Fibroblast of skin of left biceps (primary cell): Measurements from ENCODE around the gene AP1M2.
"Not testable (repeated sequence)": the region's sequence is repeated elsewhere in the genome, so short reads cannot be mapped to it uniquely, and the experiment has no call there.

Source experiments
- DNase-seq, 2 experiments: peaks; one replicate each; pipeline ENCODE4 v3.0.0-alpha.2; 2013; ENCODE audit warnings: low read depth in 2 of 2

Gene AP1M2

DNA sequence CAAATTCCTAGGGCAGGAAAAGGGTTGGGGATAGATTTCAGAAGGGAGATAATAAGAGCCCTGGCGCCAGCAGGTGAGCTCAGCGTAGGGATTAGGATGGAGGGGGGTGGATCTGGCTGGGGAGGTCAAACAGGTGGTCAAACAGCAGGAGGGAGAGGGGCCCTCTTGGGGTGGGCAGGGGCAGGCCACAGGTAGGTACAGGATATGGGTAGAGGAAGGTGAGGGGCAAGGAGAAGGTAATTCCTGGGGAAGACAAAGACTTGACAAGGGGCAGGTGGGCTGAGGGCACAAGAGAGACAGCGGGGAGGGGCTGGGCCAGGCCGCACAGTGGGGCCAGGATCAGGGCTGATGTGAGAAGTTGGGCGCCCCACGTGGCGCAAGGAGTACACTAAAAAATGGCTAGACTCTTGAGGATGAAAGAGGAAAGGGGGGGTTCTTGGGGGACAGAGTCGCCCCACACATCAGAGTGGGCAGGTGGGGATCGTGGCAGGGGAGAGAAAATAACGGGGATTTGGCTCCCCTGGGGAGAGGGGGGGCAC lies 22.0 kb downstream of the AP1M2 start:
- DNase-seq = peak in 1 of 2 experiments; percentile 15

DNA sequence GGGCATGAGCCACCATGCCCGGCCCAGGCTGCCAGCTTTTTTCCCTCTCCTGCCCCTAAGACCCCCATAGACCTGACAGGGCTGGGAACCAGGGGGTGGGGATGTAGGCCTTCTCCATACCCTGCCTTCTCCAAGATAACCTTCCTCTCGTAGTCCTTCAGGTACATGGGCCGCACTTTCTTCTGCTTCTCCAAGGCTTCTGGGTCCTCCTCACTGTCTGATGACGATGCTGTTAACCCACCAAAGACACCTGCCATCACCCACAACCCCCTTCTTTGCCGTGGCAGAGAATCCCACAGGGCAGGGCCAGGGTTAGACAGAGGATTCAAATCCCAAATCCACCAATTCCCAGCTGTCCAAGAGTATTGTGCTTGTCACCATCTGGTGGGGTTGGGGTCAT lies 24.5 kb downstream of the AP1M2 start:
- DNase-seq = no peak

DNA sequence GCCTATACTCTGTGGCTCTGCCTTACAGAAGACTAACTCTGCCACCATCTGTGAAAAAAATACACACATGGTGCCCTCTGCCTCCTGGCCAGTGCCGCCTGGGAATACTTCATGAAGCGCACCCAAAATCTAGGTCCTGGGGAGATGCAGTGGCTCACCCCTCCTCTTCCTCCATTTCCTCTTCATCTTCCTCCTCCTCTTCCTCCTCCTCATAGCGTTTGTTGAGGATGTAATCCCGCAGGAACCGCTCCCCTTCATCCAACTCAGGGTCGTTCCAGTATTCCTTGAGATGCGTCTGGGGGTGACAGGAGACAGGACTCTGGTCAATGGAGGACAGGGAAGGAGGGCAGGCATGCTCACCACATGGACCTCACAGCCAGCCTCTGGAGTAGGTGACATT lies 27.0 kb downstream of the AP1M2 start:
- no peak for DNase-seq

DNA sequence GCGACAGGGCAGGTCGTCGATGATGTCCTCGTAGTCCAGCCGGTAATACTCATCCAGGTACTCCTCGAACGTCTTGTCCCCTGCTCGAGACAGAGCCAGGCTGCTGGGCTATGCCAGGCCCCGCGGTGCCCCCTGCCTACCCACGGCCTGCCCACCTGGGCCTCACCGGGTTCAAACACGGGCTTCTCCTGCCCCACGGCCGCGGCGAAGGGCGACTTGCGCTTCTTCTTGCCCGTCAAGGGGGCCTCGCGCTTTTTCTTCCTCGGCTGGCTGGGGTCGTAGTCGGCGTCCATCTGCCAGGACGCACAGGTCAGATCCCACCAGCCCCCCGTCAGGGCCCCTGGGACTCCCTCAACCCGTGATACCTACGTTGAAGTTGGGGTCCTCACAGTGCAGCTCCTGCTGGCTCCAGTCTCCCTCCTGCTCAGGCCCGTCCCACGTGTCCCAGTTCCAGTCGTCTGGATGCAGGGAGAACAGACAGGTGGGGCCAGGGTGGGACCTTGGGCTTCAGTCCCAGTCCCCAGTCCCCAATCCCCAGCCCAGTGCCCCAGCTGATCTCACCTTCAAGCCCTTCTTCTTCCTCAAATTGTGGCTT lies 29.4 kb downstream of the AP1M2 start:
- DNase-seq = no peak

DNA sequence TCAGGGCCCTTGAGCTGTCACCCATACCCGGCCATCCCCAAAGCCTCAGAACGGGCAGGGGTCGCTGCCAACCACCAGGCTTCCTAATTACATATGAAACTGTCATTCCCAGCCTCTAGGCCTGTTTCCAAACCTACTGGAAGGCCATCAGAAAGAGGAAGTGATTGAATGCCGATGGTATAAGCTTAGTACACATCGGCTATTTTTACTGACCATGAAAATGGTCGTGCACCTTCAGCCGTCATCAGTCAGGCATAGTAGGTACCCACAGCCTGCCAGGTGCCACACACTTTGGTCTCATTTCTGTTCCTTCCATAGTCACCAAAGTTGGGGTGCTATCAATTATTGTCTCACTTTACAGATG lies 31.5 kb downstream of the AP1M2 start:
- no peak for DNase-seq

DNA sequence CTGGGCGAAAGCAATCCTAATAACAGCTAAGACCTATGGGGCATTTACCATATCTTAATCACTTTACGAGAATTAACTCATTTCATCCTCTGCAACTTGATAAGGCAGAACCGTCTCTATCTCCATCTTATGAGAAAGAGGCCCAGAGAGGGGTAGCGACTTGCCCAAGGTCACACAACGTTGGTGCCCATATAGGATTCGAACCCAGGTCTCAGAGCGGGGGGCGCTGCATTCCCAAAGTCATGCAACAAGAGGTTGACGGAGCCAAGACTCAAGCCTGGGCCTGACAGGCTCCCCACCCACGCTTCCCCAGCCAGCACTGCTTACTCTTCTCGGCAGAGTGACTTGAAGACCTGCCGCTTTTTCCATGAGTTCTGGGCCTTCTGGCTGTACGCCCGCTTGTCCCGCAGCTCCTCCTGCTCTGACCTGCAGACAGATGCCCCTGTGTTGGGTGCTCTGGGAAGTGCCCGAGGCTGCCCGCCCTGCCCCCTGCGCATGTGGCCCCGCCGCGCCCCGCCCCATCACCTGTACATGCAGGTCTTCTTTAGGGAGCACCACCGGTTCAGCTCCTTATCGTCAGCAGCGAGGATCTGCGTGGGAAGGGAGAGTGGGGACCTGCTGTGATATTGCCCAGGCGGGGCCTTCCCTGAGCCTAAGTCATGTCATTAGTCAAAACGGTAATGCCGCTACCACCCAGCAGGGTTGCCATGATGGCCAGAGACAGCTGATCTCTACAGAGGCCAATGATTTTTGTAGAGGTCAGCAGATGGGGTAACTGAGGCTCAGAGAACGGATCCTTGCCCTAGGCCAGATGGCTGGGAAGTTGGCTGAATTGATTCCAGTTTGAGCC lies 32.1 kb downstream of the AP1M2 start:
- no peak for DNase-seq

DNA sequence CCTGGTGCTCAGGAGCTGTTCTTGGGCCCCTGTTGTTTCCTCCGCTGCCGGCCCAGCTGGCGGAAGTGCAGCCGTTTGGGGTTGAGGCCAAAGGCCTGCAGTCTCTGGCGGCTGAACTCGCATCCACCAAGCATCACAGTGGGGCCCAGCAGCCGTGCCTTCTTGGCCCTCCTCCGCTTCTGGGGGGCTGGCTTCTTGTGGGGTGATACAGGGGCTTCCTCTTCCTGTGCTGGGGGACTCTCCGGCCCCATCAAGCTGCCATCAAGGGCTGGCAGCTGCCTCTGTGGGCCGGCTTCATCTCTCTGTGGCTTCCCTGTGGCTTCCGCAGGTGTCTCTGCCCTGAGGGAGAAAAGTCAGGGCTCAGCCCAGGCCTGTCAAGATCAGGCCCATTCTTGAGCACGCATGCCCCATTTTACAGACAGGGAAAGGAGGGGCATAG lies 33.1 kb downstream of the AP1M2 start:
- DNase-seq = no peak

DNA sequence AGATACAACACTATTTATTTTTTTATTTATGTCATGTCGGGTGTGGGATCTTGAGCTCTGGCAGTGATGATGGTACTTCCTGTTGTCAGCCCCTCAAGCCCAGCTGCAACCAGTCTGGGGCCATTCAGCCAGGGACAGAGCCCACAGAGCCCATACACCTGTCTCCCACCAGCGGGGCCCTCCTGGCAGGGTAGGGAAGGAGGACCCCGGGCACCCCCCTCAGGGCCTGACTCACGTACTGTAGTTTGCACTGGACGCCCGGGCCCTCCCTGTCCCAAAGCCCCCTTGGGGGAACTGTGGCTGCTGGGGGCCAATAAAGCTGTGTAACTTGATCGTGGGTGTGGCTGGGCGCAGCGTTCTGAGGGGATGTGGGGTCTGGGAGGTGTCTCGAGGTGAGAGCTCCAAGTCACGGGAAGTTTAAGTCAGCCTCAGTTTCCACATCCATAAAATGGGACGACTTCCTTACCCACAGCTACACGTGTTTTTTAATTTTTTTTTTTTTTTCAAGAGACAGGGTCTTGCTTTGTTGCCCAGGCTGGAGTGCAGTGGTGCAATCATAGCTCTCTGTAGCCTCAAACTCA lies 33.9 kb downstream of the AP1M2 start:
- DNase-seq = no peak

DNA sequence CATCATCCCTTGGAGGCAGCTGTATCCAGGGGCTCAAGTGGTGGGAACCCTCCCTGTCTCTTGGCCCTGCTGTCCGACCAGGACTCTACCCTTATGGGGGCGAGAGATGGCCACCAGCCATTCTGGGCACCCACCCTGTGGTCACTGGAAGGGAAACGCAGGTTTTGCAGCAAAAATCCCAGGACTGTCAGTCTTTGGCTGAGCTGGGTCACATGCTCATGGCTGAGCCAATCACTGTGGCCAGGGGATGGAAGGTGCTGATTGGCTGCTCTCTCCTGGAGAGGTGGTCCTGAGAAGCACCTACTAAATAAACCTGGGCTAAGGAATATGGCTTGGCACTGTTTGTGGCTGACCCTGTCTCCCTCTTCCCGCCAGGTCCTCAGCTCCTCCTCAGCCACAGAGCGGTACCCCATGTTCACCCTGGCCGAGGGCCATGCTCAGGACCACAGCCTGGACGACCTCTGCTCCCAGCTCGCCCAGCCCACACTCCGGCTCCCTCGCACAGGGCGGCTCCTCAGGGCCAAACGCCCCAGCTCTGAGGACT lies 34.5 kb downstream of the AP1M2 start:
- DNase-seq = no peak

DNA sequence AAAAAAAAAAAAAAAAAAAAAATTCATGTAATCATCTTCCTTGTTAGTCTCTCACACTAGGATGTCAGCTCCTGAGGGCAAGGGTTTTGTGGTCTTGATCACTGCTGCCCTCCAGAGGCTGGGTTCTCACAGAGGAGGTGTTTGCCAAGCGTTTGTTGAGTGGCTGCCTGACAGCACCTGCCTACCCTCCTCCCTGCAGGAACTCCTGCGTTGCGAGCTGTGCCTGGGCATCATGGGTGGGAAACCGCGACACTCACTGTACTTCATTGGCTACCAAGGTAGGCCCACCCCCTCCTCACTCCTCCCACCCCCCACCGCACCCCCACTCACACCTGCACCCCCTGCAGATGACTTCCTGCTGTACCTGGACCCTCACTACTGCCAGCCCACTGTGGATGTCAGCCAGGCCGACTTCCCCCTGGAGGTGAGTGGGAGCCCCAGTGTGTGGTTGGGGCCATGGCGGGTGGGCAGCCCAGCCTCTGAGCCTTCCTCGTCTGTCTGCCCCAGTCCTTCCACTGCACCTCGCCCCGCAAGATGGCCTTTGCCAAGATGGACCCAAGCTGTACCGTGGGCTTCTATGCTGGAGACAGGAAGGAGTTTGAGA lies 35.3 kb downstream of the AP1M2 start:
- no peak for DNase-seq

DNA sequence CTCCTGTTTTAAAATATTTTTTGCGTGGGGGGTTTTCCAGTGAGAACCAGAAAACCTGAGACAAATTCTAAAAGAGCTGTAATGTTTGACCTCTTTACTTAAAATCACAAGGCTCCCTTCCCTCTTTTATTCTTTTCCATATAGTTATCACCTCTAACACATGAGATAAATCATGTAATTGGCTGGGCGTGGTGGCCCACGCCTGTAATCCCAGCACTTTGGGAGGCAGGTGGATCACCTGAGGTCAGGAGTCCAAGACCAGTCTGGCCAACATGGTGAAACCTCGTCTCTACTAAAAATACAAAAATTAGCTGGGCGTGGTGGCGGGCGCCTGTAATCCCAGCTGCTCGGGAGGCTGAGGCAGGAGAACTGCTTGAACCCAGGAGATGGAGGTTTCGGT lies 36.1 kb downstream of the AP1M2 start:
- not testable (repeated sequence) for DNase-seq

DNA sequence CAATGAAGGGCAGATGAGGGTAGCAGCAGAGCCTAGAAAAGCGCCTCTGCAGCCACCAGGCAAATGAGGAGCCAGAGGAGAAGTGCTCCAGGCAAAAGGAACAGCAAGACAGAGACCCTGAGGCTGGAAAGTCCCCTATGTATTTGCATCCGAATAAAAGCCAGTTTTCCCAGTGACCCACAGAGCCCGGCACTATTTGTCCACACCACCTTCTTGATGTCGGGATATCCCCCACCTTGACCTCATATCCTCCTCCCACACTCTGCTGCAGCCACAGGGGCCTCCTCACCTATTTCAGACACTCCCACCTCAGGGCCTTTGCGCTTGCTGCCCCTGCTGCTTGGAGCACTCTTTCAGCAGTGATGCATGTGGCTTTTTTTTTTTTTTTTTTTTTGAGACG lies 36.8 kb downstream of the AP1M2 start:
- DNase-seq = no peak

DNA sequence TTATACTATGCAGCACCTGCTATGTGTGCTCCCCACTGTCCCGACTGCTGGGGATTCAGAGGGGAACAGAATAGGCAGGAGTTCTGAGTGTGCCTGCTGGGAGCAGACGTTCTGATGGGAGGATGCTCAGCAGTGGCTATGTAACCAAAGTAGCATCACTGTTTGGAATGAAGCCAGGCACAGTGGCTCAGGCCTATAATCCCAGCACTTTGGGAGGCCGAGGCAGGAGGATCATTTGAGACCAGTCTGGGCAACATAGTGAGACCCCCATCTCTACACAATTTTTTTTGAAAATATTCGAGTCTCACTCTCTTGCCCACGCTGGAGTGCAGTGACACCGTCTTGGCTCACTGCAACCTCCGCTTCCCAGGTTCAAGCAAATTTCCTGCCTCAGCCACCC lies 37.4 kb downstream of the AP1M2 start:
- no peak for DNase-seq

DNA sequence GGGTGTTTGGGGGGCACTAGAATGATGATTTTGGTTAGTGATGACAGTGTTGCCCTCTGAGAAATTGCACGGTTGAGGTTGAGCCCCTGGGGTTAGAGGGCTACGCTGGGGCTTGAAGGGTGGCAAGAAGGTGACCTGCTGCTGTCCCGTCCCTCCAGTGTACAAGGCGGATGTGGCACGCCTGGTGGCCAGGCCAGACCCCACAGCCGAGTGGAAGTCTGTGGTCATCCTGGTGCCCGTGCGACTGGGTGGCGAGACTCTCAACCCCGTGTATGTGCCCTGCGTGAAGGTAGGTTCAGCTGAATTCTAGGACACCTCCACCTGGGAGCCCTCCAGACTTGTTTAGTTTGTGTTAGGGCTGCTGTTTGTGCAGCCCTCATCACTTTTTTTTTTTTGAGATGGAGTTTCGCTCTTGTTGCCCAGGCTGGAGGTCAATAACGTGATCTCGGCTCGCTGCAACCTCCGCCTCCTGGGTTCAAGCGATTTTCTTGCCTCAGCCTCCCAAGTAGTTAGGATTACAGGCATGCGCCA lies 38.3 kb downstream of the AP1M2 start:
- DNase-seq = no peak

DNA sequence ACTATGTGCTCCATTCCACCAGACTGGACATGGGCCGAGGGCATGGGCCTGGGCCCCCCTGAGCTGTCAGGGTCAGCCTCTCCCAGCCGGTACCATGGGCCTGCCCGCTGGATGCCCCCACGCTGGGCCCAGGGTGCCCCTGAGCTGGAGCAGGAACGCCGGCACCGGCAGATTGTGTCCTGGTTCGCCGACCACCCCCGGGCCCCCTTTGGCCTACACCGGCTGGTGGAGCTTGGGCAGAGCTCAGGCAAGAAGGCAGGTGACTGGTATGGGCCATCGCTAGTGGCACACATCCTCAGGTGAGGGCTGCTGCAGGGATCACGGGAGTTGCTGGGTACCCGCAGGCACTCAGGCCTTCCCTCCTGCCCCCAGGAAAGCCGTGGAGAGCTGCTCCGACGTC lies 40.3 kb downstream of the AP1M2 start:
- no peak for DNase-seq

DNA sequence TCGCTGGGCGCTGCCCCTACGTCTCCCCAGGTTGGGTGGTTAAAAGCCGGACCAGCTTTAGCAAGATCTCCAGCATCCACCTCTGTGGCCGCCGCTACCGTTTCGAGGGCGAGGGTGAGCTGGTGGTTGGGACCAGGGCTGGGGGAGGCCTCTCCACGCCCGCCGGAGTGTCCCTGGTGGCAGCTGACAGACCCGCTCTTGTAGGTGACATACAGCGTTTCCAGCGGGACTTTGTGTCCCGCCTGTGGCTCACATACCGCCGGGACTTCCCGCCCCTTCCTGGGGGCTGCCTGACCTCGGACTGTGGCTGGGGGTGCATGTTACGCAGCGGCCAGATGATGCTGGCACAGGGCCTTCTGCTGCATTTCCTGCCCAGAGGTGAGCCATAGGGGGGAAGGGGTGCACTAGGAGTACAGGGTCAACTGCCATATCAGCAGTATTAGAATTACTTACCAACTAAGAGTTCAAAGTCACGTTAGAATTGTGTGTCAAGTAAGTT lies 42.3 kb downstream of the AP1M2 start:
- no peak for DNase-seq

DNA sequence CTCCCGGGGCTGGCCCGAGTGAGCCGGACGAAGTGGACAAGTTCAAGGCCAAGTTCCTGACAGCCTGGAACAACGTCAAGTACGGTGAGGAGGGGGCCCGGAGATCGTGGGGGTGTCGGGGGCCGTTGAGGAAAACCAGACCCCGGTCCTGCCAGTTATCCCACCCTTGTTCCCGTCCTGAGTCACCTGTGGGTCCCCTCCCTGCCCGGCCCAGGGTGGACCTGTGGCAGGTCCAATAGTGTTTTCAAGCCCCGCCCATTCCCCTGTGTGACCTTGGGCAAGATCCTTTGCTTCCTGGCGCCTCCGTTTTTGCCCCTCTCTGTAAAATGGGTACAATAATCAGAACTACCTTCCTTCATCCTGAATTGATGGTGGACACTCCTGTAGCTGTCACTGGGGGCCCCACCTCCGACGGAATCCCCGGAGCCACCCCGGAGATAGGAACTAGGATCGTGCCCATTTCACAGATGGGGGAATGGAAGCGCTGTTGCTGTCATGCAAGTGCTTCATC lies 42.8 kb downstream of the AP1M2 start:
- no peak for DNase-seq

DNA sequence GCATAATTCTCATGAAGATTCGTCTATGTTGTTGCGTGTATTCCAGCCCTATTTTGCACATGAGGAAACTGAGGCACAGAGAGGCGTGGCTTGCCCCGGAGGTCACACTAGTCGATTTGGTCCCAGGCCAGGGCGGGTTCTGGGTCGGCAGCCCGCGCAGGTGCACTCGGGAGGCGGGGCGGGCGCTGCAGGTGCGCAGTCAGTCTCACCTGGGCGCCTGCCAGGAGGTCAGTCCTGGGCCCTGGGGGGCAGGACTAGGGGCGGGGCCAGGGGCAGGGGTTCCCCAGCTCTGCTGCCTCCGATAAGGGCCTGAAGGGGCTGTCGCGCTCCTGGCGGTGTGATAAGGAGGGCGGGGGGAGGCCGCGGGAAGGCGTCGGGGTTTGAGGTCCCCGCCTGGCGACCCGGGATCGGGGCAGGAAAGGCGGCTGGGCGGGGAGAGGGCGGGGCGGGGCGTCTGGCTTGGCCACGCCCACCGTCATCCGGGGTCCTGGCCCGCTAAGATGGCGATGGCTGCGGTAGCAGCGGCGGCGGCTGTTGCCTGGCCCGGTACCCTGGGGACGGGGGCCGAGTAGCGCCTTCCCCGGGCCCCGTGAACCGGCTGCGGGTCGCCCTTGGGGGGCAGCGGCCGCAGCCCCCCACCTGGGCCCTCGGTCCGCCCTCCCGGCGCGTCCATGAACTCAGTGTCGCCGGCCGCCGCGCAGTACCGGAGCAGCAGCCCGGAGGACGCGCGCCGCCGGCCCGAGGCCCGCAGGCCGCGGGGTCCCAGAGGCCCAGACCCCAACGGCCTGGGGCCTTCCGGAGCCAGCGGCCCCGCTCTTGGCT lies 43.5 kb downstream of the AP1M2 start, which contains the start of gene ATG4D:
TSS of gene ATG4D (plus strand) at position 485 of the 822 bp plus-strand sequence. CDS start at position 672, 187 bp downstream.
- no peak for DNase-seq

DNA sequence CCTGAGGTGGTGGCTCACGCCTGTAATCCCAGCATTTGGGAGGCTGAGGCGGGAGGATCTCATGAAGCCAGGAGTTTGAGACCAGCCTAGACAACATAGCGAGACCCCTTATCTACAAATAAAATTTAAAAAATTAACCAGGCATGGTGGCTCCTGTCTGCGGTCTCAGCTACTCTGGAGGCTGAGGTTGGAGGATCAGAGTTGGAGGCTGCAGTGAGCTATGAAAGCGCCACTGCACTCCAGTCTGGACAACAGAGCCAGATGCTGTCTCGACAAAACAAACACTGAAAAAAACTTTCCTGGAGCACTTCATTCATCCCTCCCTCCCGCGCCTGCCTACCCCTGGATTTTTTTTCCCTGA lies 44.1 kb downstream of the AP1M2 start:
- no peak for DNase-seq

DNA sequence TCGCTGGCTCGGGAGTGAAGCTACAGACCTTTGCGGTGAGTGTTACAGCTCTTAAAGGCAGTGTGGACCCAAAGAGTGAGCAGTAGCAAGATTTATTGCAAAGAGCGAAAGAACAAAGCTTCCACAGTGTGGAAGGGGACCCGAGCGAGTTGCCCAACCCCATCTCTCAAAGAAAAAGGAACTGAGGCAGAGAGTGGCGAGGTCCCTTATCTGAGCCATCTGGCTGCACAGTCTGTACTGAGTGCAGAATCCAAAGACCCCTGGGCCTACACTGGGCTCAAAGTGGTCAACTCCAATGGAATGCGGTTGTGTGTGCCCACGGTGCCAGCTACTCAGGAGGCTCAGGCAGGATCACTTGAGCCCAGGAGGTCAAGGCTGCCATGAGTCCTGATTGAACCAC lies 48.1 kb downstream of the AP1M2 start:
- DNase-seq = not testable (repeated sequence)
